Choroid plexus epithelial cell (primary cell): ENCODE data around the gene RAB23.

Source experiments
- DNase-seq: peaks from one replicate; pipeline ENCODE4 v3.0.0-alpha.2; 2010; ENCODE audit warnings: low read depth
- H3K4me3 ChIP-seq: 2 replicates; pipeline ENCODE4 v1.5.1; 2011; ENCODE audit warnings: low read depth, mild to moderate bottlenecking, control low read depth, low read length, moderate library complexity
- CTCF ChIP-seq: conservative IDR thresholded peaks from 2 replicates; pipeline ENCODE4 v1.5.1; 2011; ENCODE audit warnings: low read depth, mild to moderate bottlenecking, control low read depth, inconsistent platforms, low read length, moderate library complexity

Gene RAB23

GRCh38 chr6:57162516-57162915, 59.6 kb downstream of the RAB23 start:
- H3K4me3 ChIP-seq, result no peak overlapping the region
- DNase-seq, result peak; percentile 30
- TF ChIP-seq CTCF, result no peak

- H3K4me3 ChIP-seq, result no peak overlapping the region
- no peak for DNase-seq
- TF ChIP-seq CTCF, result no peak
Observed at GRCh38 chr6:57162028-57162427, 60.1 kb downstream of the RAB23 start.

GRCh38 chr6:57159127-57159526, 63.0 kb downstream of the RAB23 start:
- no peak for DNase-seq
- no peak overlapping the region for H3K4me3 ChIP-seq
- no peak for TF ChIP-seq CTCF

- no peak for TF ChIP-seq CTCF
- DNase-seq, result no peak
- no peak overlapping the region for H3K4me3 ChIP-seq
Observed at GRCh38 chr6:57158658-57159057, 63.4 kb downstream of the RAB23 start.

GRCh38 chr6:57147955-57148858, 73.9 kb downstream of the RAB23 start:
- H3K4me3 ChIP-seq, result no peak overlapping the region
- no peak for DNase-seq
- no peak for TF ChIP-seq CTCF

- H3K4me3 ChIP-seq, result no peak overlapping the region
- no peak for TF ChIP-seq CTCF
- peak; percentile 21 for DNase-seq
Observed at GRCh38 chr6:57147401-57147800, 74.7 kb downstream of the RAB23 start.

- no peak for DNase-seq
- TF ChIP-seq CTCF, result no peak
- no peak overlapping the region for H3K4me3 ChIP-seq
Observed at GRCh38 chr6:57143690-57144089, 78.4 kb downstream of the RAB23 start.
